GM10847 (cell line): ENCODE results near the gene RAB29.

Source experiments
- POLR2A ChIP-seq: IDR thresholded peaks from 2 replicates; pipeline ENCODE4 v1.6.1; 2011; ENCODE audit not compliant: insufficient read length; ENCODE audit errors: extremely low read depth

Gene RAB29

DNA sequence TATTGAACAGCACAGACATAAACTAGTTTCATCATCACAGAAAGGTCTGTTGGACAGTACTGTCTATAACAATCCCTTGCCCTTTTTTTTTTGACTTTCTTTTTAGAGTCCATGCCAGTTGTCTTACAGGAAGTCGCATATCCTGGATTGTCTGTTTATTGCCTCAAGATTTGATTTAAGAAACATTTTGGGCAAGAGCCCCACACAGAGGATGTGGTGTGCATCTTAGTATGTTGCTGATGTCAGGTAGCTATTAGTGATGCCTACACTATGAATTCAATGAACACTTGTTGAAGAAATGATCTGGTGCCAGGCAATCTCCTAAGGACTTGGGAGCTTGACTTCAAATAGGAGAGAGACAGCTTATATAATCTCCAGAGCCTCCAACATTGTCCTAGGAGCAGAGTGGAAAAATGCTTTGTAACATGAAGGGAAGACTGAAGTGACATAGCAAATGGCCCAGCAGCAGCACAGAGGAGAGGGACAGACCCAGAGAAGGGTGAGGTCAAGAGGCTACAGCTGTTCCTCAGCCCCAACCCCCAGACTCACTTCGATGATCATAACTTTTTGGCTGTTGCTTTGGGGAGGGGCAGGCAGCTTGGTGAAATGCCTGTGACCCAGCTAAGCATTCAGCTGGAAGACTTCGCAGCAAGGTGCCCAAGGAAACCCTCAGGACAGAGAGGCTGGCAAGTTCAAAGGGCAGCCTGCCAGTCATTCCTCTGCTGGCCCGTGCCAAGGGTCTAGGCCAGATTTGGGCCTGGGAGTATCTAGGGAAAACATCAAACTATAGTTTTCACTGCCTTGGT lies 7.5 kb upstream of the RAB29 start:
- TF ChIP-seq POLR2A, result no peak

DNA sequence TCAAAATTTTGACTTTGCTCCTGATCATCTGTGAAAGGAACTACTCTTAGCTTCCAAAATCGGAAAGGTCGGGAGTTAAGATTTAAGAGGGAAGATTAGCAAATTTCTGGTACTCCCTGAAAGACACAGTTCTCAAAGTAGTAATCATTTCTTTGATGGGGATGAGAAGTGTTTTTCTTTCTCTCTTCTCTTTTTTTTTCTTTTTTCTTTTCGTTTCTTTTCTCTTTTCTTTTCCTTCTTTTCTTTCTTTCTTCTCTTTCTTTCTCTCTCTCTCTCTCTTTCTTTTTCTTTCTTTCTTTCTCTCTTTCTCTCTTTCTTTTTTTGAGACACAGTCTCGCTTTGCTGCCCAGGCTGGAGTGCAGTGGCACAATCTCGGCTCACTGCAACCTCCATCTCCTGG lies 5.1 kb upstream of the RAB29 start:
- no peak for TF ChIP-seq POLR2A

DNA sequence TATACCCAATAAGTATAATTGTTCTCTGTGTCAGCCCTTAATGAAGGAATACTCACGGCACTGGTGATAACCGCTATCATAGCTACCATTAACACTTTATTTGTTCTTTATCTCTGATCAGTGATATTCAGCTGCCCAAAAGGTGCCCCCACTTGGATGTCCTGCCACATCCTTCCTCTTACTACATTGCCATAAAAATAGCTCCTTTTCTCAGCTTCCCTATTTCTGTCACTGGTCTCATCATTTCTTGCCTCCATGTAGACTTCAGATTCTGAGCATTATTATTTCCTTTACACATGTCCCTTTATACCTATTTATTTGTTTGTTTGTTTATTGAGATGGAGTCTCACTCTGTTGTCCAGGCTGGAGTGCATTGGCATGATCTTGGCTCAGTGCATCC lies 2.7 kb upstream of the RAB29 start:
- TF ChIP-seq POLR2A, result no peak

GRCh38 chr1:205775717-205776056 lies 405 bp upstream of the RAB29 start:
- no peak for TF ChIP-seq POLR2A

DNA sequence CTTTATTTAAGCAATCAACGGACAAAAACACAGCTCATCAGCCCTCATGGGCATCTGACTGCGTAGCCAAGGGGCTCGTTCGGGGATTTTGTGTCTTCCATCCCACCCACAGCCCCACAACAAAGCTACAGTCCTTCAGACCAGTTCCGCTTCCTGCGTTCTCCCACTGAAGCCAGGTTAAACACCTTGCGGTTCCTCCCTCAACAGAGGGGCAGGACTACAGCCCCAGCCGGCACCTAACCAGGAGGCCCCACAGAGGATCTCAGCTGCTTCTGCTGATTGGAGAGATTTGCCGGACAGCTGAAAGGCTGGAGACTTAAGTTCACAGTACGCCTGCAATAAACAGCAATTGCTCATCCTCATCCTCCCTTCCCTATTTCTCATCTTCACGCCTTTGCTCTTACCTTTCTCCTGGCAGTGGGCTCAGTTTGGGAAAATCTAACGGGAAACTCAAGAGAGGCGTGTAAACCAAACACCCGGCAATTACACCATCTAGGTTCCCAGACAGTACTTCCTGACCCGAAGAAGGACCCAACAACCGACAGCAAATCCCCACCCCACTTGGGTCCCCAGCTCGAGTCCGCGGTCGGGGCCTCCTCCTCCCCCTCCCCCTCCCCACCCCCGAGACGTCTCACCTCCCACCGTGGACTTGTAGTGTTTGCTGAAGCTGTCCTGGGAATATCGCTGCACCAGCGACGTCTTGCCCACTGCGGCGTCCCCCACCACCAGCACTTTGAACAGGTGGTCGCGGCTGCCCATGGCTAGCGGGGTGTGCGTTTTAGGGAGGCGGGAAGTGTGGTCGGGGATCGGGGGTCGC lies 876 bp downstream of the RAB29 start:
- no peak for TF ChIP-seq POLR2A

GRCh38 chr1:205772607-205773032 lies 2.7 kb downstream of the RAB29 start:
- no peak for TF ChIP-seq POLR2A

DNA sequence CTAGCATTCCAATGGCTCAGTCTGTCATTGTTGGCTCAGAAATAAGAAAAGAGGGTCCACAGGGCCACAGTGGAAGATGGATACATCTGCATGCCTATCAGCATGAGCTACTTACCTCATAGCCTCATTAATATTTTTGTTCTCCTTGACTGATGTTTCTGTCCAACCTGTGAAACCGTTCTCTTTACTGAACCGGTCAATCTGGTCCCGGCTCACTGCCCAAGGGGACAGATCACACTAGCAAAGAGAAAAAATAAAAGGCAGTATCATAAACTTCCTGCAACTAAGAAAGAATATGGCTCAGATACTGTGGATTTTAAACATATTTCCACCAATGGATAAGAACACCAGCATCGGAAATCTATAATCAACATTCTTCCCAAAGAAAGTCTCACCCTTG lies 4.7 kb downstream of the RAB29 start:
- no peak for TF ChIP-seq POLR2A

GRCh38 chr1:205769641-205770365 lies 5.5 kb downstream of the RAB29 start:
- no peak for TF ChIP-seq POLR2A

DNA sequence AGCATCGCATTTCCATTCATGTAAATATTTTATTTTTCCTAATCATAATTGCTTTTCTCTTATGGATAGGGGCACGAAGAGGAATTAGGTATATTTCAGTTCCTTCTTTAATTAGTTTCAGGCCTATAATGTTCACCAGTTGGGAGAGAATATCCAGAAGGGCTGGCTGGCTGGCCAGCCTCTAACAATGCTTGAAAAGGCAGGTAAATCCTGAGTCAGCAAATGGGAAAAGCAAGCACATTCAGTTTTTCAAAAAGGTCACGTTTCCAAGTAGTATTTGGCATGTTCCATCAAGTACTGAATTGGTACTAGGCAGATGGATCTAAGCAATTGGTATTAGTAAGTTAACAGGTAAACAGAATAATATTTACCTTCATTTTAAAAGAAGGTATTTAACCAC lies 8.0 kb downstream of the RAB29 start:
- no peak for TF ChIP-seq POLR2A

DNA sequence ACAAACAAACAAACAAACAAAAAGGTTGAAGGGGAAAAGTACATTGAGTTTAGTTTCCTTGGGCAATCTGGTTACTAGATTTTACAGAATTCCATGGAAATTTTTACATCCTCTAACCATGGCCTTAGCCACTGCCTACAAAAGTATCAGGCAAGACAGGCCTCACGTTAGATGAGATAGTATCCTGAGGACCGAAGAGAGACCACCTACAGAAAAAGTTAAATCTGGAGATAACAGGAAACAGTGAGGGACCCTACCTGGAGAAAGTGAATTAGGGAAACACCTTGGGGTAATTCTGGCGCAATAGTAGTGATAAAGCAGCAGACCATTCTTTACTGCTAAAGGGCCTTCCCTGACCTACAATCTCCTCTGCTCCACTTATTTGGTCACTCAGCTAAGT lies 8.7 kb downstream of the RAB29 start:
- no peak for TF ChIP-seq POLR2A

GRCh38 chr1:205766038-205766437 lies 9.2 kb downstream of the RAB29 start:
- TF ChIP-seq POLR2A, result no peak

DNA sequence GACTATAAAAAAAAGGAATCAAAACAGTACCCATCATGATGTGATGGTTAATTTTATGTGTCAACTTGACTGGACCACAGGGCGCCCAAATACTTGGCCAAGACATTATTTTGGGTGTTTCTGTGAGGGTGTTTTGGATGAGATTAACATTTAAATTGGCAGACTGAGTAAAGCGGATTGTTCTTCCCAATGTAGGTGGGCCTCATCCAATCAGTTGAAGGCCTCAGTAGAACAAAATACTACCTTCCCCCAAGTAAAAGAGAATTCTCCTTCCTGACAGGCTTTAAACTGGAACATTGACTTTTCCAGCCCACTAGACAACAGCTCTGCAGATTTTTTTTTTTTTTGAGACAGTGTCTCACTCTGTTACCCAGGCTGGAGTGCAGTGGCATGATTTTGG lies 10.7 kb downstream of the RAB29 start:
- no peak for TF ChIP-seq POLR2A

- no peak for TF ChIP-seq POLR2A
These were observed 11.3 kb downstream of the RAB29 start for GRCh38 chr1:205763980-205764379.

DNA sequence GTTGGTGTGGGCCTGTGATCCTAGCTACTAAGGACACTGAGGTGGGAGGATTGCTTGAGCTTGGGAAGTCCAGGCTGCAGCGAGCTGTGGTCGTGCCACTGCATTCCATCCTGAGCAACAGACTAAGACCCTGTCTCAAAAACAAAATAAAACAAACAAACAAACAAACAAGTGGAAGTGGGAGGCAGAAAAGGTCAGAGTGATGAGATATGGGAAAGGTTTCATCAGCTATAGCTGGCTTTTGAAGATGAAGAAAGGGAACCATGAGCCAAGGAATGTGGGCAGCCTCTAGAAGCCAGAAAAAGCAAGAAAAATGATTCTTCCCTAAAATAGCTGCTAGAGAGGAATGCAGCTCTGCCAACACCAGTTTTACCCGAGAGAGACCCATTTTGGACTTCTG lies 14.7 kb downstream of the RAB29 start:
- no peak for TF ChIP-seq POLR2A

- TF ChIP-seq POLR2A, result no peak
These were observed 18.7 kb downstream of the RAB29 start for GRCh38 chr1:205756552-205756951.

DNA sequence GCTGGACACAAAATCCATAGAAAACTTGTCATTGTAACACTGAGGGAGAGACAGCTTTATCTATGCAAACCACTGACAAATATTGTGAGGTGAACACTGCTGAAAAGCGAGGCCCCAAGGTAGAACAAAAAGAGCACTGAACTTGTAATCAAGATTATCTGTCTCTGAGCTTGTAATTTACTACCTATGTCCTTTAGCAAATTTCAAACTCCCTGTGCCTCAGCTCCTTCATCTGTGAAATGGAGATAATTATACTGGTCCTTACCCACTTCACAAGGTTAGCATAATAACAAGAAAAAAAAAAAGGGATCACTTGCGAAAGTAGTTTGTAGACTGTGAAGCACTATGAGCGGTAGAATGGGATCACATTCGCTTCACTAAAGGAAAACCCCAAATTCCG lies 20.4 kb downstream of the RAB29 start:
- no peak for TF ChIP-seq POLR2A
